ENCODE results near the gene ANTXR2. TPM values are rescaled to one million over a fixed set of nuclear protein-coding genes. Genes with fewer than 3 reads are reported as not detected.

Gene ANTXR2
- total RNA-seq, 2 donors from 2014 or later: 47.4 to 121 TPM

GRCh38 chr4:79851625-79852304 is 221.3 kb downstream of the ANTXR2 start:
- intact Hi-C loops (cut with DNase I): no loop called here
- H3K4me1 ChIP-seq: no peaks in the 10 kb centered on the region
- DNase-seq: no peak
- H3K9me3 ChIP-seq: no peaks in the 10 kb centered on the region
- no peaks in the 10 kb centered on the region for H3K36me3 ChIP-seq
- no peak overlapping the region for H3K9ac ChIP-seq (ENCODE audit: low read depth in 2 of 2, low read length in 2 of 2)
- no peak overlapping the region for H3K4me3 ChIP-seq
- TF ChIP-seq CTCF (IDR thresholded peaks at IDR 0.05): no peak
- no peak overlapping the region for H3K27ac ChIP-seq
- no peaks in the 10 kb centered on the region for H3K27me3 ChIP-seq

Other genes starting within 250 kb of the ANTXR2 start
- gene PRDM8, start 124.3 kb upstream of the ANTXR2 start, total RNA-seq: 1 to 10 TPM in 1 of 2 donors, under 1 TPM in 1; 0.82 to 1.6 TPM
- 1 to 10 TPM in 1 of 2 donors, under 1 TPM in 1; 0.30 to 1.5 TPM for gene FGF5, start 193.4 kb upstream of the ANTXR2 start, total RNA-seq

Measured in colonic mucosa (tissue), 4 donors.